Measurements from ENCODE around the gene HTR7.
"Not testable (repeated sequence)": the region's sequence is repeated elsewhere in the genome, so short reads cannot be mapped to it uniquely, and the experiment has no call there.

The HTR7 gene

DNA sequence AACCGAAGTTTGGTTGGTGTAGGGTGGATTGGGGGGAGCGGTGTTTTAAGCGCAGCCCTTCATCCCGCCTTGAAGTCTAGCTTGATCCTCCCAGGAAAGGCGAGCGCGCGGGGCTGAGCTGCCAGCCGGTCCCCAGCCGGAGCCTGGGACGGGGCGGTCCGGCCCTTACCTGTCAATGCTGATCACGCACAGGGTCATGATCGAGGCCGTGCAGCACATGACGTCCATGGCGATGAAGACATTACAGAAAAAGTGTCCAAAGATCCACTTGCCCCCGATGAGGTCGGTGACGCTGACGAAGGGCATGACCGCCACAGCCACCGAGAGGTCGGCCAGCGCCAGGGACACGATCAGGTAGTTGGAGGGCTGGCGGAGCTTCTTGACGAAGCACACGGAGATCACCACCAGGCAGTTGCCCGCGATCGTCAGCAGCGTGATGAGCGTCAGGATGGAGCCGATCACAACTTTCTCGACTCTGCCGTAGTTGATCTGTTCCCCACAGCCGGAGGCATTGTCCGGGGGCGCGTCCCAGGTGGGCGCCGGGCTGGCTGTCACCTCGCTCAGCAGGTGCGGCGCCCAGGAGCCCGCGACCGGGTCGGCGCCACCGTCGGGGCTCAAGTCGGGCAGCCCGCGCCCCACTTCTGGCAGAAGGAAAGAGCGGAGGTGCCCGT lies 740 bp downstream of the HTR7 start:
- DNase-seq = no peak

DNA sequence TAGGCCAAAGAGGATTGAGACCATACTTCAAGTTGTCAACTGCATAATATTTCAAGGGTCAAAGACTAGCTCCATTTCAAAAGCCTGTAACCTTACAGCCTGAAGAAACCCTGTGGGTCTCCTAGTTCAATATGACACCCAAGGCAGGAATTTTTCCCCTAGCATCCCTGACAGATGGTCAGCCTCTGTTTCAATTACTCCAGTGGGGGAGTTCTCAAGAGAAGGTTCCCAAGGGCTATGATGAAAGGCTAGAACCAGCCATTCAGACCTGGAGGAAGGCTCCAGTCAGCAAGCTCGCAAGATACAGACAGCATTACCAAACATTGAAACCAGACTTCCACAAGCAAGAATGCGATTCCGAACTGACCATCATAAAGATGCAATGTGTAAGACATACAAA lies 1.6 kb downstream of the HTR7 start:
- DNase-seq = no peak

DNA sequence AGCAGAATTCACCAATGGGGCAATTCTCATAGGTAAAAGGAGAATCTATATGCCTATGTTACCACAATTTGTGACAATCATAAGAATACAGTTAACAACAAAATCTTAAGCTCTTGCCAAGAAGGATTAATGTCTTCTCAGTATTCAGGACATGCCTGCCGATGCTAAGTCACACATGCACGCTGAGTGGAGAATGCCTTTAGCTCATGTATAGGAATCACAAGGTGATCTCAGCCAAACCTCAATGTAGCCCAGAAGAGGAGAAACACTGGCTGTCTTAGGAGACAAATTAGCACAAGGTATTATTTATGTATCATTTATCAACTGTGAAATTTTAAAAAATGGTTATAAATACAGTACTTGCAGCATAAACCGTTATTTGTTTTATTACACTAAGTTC lies 2.7 kb downstream of the HTR7 start:
- DNase-seq = no peak

DNA sequence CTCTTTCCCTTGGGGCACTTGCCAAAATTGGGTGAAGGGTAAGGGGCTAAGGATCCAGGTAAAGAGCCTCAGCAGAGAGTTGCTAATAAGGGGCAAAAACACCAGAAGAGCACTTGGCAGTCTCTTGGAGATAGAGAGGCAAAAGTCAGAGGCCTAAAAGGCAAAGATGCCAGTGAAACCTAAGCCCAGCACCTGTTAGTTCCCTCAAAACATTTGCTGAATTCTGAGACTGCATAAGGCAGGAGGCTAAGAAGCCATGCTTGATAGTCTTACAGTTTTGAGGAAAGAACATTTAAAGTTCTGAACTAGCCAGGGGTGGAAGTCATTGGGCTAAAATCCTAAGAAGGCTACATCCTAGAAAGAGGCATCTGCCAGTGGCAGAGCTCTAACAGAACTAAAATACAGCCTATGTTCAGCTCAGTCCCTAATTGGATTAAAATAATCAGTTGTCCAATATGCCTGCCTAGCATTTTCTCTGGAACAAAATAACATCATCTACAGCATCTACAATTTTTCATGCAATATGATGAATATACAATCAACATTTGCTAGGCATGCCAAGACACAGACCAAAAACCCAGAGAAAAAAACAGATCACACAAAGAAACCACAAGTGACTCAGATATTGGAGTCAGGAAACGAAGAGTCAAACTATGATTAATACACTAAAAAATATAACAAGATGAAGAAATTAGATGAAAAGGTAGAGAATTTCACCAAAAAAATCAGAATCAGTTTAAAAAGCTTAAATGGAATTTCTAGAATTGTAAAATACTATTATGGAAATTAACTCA lies 7.7 kb downstream of the HTR7 start:
- DNase-seq = no peak

DNA sequence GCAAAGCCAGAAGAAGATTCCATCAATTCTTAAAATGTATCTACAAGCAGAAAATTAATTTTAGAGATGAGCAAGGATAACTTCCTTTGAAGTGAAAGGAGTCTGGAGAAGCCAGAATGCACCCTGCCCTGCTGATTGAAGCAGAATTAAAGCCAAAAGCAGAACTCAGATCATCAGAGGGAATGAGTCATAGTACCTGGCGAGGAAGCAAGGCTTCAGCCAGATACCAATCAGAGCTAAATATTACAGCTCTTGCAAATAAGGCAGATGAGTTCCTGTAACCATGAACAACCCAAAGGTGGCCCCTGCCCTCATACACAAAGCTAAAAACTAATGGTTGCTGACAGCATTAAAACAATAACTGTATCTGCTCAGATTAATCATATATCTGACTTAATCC lies 10.4 kb downstream of the HTR7 start:
- no peak for DNase-seq

DNA sequence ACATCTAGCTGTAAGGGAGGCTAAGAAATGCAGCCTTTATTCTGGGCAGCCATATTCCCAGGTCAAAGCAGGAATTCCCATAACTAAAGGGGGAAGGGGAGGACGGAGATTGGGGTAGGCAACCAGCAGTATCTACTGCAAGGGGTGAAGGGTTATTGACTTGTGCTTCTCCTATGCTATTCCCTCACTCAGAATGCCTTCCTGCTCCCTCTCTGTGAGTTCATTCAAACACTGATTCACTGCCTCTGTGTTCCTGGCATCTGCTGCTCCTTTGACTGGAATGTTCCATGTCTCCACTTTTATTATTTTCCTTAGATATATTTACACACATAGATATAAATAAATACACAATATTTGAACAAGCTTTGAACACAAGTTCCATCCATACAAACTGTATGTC lies 11.1 kb downstream of the HTR7 start:
- DNase-seq = no peak

DNA sequence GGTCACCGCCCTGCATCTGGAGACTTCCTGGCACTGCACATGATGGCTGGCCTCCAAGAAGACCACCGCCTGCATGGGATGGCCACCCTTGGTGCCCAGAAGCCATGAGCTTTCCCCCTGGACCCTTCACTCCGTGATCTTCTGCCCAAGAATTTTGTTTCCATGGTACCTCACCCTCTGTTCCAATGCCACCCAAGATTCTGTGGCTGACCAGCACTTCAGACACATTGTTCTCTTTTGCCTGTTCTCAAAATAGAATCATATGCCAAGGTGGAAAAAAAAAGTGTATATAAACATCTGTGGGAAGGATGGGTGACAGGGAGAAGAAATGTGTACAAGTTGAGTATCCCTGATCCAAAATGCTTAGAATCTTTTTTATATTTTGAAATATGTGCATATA lies 12.1 kb downstream of the HTR7 start:
- DNase-seq = no peak

DNA sequence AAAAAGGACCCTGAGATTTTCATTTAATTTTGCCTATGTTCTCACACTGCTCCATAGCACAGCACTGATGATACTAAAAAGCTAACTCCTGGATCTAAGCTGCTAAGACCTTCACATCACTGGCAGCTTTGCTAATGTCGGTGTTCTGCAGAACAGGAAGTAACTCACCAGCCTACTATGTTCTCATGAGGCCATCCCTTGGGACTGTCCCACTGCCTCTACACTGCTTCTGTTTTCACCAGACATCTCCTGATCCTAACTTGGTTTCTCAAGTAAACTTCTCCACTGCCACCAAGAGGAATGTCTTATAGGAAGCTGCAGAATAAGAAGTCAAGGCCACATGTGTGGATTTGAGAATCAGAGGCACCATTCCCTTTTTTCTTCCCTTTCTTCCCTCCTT lies 15.1 kb downstream of the HTR7 start:
- no peak for DNase-seq

DNA sequence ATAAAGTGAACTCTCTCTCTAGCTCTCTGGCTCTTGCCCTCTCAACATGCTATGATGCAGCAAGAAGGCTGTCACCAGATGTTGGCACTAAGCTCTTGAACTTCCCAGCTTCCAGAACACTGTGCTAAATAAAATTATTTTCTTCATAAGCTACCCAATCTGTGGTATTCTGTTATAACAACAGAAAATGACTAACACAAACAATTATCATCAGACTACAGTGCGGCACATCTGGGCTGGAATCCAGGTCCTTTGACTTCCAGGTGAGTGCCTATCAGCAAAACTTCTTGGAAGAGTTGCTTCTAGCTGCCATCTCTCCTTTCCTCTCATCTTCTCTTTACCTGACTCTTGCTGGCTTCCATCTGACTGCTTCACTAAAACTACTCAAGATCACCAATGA lies 20.4 kb downstream of the HTR7 start:
- no peak for DNase-seq

DNA sequence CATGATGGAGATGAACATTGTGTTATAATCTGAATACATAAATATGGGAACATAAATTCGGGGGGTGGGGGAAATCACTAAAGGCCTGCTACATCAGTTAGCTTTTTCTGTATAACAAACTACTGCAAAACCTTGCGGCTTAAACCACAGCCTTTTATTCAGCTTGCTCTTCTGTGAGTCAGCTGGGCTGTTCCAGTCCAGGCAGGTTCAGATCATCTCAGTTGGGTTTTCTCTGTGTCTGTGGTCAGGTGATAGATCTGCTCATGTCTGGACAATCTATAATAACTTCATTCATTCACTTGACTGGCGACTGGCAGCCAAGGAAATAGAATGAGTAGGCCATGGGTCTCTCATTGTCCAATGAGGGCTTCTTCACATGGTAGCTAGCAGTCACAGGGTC lies 23.5 kb downstream of the HTR7 start:
- no peak for DNase-seq

DNA sequence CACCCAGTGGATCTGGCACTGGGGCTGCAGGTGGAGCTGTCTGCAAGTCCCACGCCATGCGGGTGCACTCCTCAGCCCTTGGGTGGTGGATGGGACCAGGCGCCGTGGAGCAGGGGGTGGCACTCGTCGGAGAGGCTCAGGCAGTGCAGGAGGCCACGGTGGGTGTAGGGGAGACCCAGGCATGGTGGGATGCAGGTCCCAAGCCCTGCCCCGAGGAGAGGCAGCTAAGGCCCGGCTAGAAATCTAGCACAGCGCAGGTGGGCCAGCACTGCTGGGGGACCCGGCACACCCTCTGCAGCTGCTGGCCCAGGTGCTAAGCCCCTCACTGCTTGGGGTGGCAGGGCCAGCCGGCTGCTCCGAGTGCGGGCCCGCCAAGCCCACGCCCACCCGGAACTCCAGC lies 25.7 kb downstream of the HTR7 start:
- DNase-seq = no peak

DNA sequence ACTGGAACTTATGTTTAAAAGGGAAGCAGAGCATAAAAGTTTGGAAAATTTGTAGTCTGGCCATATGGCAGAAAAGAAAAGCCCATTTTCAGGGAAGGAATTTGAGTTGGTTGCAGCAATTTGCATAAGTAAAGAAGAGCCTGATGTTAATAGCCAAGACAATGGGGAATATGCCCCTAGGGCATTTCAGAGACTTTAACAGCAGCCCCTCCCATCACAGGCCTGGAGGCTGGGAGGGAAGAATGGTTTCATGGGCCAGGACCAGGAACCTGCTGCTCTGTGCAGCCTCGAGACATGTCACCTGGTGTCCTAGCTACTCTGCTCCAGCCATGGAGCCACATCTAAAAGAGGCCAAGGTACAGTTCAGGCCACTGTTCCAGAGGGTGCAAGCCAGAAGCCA lies 35.3 kb downstream of the HTR7 start:
- DNase-seq = no peak

DNA sequence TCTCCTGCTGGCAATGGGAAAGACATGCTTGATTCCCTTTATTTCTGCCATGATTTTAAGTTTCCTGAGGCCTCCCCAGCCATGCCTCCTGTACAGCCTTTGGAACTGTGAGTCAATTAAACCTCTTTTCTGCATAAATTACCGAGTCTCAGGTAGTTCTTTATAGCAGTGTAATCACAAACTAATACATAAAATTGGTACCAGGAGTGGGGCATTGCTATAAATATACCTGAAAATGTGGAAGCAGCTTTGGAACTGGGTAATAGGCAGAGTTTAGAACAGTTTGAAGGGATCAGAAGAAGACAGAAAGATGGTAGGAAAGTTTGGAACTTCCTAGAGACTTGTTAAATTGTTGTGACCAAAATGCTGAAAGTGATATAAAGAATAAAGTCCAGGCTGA lies 36.0 kb downstream of the HTR7 start:
- DNase-seq = not testable (repeated sequence)

DNA sequence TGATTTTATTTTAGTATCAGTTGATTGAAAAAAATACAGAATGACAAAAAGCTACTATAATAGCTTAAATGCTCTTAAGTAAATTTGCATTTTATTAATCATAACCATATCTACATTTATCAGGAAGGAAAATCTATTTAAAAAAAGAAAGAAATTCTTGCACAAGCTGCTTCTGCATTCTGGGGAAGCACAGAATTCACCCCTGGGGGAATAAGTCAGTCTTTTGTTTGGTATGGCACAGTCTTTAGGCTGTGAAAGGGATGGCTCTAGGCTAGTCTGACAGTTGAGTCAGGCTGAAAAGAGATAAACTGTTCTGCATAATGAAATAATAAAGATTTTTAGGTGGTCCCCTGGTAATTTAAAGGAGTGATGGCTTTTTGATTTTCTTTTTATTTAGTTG lies 37.9 kb downstream of the HTR7 start:
- DNase-seq = no peak

DNA sequence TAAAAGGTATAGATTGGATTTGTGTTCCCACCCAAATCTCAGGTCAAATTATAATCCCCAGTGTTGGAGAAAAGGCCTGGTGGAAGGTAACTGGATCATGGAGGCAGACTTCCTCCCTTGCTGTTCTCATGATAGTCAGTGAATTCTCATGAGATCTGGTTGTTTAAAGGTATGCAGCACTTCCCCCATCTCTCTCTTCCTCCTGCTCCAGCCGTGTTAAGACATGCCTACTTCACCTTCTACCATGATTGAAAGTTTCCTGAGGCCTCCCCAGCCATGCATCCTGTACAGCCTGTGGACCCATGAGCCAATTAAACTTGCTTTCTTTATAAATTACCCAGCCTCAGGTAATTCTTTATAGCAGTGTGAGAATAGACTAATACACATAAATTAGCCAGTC lies 39.1 kb downstream of the HTR7 start:
- DNase-seq = no peak

DNA sequence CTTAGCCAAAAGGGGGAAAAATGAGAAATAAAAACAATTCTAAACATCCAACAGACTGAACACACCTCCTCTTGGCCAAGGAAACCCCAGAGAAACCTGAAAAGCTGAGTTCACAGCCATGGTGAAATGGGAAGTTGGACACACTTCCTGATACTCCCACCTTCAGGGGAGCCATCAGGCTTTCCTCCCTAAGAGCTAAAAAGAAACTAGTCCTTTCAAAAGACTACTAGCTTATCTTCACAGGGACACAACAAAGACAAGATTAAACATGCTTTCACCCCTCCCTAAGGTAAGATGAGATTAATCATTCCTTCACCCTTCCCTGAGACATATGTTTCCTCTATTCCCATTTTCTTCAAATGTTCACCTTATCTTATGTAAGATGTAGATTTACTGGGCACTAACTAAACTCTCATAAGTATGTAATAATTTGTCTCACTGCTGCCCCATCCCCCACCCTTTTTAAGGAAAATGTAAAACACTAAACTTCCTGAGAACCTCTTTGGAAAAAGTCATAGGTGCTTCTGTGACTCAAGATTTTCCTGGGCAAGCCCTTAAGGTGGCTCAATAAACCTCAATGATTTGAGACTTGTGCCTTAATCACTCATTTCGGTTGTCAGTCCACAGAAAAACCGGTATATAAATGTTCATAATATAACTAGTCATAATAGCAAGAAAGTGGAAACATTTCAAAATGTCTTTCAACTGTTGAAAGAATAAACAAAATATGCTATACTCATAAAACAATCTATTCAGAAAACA lies 40.5 kb downstream of the HTR7 start:
- no peak for DNase-seq

DNA sequence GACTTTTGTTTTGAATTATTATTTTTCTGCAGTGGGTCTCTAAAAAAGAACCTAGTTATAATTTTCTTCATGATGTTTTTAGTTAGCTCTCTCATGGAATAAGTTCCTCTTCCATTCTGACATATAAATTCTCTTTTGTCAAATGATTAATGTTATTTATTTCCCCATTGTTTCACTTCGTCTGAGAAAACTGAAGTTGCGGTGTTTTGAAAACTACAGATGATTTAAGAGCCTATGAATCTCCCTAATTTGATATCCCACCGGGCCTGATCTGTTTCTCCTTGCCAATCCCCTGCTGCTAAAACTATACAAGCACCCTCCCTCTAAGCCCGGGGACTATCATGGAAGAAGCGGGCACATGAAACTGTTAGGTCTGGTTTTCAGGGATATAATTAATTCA lies 41.4 kb downstream of the HTR7 start:
- no peak for DNase-seq

DNA sequence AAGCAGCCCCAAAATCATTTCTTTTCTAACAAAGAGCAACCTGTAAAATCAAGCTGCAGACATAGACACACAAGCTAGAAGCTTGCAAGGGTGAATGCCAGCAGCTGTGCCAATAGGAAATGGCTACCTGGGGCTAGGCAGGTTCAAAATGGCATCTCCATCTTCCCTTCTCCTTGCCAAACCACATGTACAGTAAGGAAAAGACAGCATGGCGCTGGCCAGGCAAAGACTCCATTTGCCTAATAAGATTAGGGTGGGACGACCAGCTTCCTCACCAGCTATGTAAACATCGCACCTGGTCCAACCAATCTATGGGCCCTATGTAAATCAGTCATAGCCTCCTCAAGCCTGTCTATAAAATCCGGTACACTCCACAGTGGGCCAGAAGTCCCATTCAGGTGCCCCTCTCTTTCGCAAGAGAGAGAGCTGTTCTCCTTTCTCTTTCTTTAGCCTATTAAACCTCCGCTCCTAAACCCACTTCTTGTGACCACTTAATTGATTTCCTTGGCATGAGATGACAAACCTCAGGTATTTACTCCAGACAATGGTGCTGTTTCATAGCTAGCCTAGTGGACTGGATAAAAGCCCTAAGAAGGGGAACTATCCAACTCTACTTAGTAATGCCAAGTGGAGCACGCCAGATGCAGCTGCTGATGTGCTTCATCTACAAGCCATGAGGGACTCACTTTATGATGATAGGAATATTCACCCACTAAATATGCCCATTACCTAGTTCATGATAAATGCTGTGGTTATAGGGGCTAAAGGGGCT lies 44.1 kb downstream of the HTR7 start:
- DNase-seq = no peak

DNA sequence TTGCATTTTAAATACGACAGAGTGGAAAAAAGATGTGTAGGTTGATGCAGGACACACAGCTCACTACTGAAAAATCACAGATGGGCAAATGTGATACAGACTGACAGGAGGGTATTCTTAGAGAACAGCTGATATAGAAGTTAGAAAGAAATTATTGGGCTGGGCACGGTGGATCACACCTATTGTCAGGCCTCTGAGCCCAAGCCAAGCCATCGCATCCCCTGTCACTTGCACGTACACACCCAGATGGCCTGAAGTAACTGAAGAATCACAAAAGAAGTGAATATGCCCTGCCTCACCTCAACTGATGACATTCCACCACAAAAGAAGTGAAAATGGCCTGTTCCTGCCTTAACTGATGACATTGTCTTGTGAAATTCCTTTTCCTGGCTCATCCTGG lies 50.7 kb downstream of the HTR7 start:
- not testable (repeated sequence) for DNase-seq

DNA sequence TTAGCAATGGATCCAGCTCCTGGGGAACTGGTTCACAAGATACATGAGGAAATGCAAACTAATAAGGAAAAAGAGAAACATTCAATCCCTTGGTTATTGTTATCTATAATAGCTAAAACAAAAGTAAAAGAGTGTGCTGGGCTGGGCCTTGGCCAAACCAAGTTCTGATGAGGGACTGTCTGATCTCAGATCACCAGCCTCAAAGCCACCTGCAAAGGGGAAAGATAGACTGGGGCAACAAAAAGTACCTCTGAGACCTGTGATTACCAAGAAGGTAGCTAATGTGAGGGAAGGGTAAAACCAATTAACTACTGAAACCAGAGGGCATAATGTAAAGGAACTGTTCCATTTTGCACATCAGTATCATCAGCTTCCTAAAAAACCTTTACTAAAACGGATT lies 51.2 kb downstream of the HTR7 start:
- no peak for DNase-seq

DNA sequence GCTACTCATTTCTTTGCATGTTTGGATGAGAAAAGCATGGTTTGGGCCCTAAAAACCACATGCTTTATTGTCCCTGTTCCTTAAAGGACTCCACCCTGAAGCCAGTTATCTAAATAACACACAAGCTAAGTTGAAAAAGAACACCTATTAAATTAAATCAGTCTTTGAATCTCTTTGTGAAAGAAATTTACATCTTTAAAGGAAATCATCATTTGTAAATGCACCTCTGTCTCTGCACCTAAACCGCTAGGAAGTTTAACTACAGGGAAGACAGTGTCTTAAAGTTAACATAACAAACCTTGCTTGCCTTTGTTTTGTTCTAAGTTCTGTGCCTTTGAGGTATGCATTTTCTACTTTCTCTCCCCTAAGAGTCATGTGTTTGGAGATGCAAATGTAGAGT lies 52.6 kb downstream of the HTR7 start:
- DNase-seq = no peak

DNA sequence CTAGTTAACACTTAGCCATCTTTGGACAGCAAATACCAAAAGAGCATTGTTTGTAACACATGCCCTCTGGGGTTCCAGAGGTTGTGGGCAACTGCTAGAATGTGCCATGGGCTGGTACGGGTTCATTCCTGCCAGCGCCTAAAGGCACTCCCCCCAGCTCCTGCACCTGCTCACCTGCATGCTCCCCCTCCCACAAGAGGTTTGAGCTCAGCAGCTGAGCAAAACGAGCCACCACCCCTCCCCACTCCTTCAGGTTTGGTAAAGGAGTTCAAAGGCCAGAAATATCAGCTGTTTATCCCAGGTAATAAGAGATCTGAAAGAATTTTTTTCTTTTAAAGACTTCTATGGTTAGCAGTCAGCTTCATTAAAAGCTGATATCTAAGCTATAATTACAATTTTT lies 53.5 kb downstream of the HTR7 start:
- DNase-seq = no peak

DNA sequence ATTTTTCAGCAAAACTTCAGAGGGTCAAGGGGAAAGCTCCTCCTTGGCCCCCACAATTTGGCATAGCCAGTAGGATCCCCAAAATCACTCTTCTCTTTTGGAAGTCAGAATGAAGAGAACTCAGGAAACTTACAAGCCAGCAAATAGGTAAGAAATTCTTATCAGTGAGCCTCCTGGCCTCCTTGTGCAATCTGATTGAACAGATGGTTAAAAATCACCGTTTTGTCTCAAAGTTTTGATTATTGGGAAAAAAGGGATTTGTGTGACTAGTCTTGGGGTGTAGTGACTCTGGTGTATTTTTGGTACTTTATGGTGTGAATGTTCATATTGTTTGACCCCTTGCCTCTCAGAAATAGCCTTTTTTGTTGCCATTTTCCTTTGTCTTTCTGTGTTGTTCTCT lies 56.2 kb downstream of the HTR7 start:
- DNase-seq = no peak
